ENCODE results near the gene POLR1B. TPM values are rescaled to one million over a fixed set of nuclear protein-coding genes. Genes with fewer than 3 reads are reported as not detected.
A peak's percentile ranks its signal among the peaks of the same experiment; 100 is the strongest.

Gene POLR1B
- total and polyA plus RNA-seq, 7 donors: 6.5 to 22.8 (median 13.2) TPM

- TF ChIP-seq CTCF (IDR thresholded peaks at IDR 0.05): no peak
- Histone ChIP-seq H3K27ac (no peak overlapping the region), H3K27me3 (ENCODE audit: insufficient read depth in 3 of 3, low read length in 2 of 3) (no peaks in the 10 kb centered on the region), H3K4me3 (no peak overlapping the region), H3K9me3 (no peaks in the 10 kb centered on the region), H3K36me3 (ENCODE audit: insufficient read depth in 1 of 2, low read depth in 1 of 2) (peaks cover 0 to 5% of the 10 kb centered on the region in 2 donors), H3K4me1 (peaks cover 4% of the 10 kb centered on the region)
- intact Hi-C loops (cut with DNase I): no loop called here
- DNase-seq (no peak), ATAC-seq (no peak)
- 78 to 88% (median 80%) methylated on average over 2 to 6 of the region's 6 CpGs for WGBS, 3 donors
These were observed 76.1 kb downstream of the POLR1B start for GRCh38 chr2:112618383-112618782.

- no peak overlapping the region for H3K4me3 ChIP-seq
- H3K27ac ChIP-seq: no peak overlapping the region
- ATAC-seq (no peak), DNase-seq (no peak)
- WGBS, 3 donors: 70 to 85% (median 83%) methylated on average over 22 of the region's 22 CpGs
- H3K36me3 ChIP-seq (ENCODE audit: insufficient read depth in 1 of 2, low read depth in 1 of 2): no peaks in the 10 kb centered on the region
- no peaks in the 10 kb centered on the region for H3K9me3 ChIP-seq
- H3K4me1 ChIP-seq: peaks cover 8% of the 10 kb centered on the region
- intact Hi-C loops (cut with DNase I): no loop called here
- no peaks in the 10 kb centered on the region for H3K27me3 ChIP-seq (ENCODE audit: insufficient read depth in 3 of 3, low read length in 2 of 3)
- TF ChIP-seq CTCF (IDR thresholded peaks at IDR 0.05): no peak
These were observed 79.7 kb downstream of the POLR1B start for GRCh38 chr2:112621790-112622527.

GRCh38 chr2:112622528-112622849 is 80.2 kb downstream of the POLR1B start:
- intact Hi-C loops (cut with DNase I): no loop called here
- Histone ChIP-seq H3K4me1 (peaks cover 10% of the 10 kb centered on the region), H3K27me3 (ENCODE audit: insufficient read depth in 3 of 3, low read length in 2 of 3) (no peaks in the 10 kb centered on the region), H3K4me3 (no peak overlapping the region), H3K27ac (no peak overlapping the region), H3K9me3 (no peaks in the 10 kb centered on the region), H3K36me3 (ENCODE audit: insufficient read depth in 1 of 2, low read depth in 1 of 2) (no peaks in the 10 kb centered on the region)
- TF ChIP-seq CTCF (IDR thresholded peaks at IDR 0.05): no peak
- no peak for DNase-seq
- WGBS, 3 donors: 18 to 31% (median 19%) methylated on average over 3 of the region's 3 CpGs
- peak; percentile 65 to 78 (median 74) for ATAC-seq

GRCh38 chr2:112623913-112624777 is 81.9 kb downstream of the POLR1B start:
- DNase-seq: peak; percentile 48 to 50
- H3K9me3 ChIP-seq: no peaks in the 10 kb centered on the region
- intact Hi-C loops (cut with DNase I): no loop called here
- no peaks in the 10 kb centered on the region for H3K36me3 ChIP-seq (ENCODE audit: insufficient read depth in 1 of 2, low read depth in 1 of 2)
- 83 to 87% (median 86%) methylated on average over 11 of the region's 11 CpGs for WGBS, 3 donors
- peaks cover 10% of the 10 kb centered on the region for H3K4me1 ChIP-seq
- no peak overlapping the region for H3K4me3 ChIP-seq
- TF ChIP-seq CTCF (IDR thresholded peaks at IDR 0.05): no peak
- H3K27ac ChIP-seq: no peak overlapping the region
- H3K27me3 ChIP-seq (ENCODE audit: insufficient read depth in 3 of 3, low read length in 2 of 3): peaks cover 0 to 4% (median 0%) of the 10 kb centered on the region in 3 donors
- no peak for ATAC-seq

Data from psoas muscle (tissue), 8 donors.